ENCODE results near the gene GALNT13. TPM values are rescaled to one million over a fixed set of nuclear protein-coding genes. Genes with fewer than 3 reads are reported as not detected.

Gene GALNT13
- polyA plus RNA-seq, 10 donors, result 0.21 to 1.8 (median 0.64) TPM

GRCh38 chr2:154120706-154121105 lies 249.0 kb downstream of the GALNT13 start:
- no peak for DNase-seq

- DNase-seq, result no peak
Observed at GRCh38 chr2:154125891-154126290, 254.2 kb downstream of the GALNT13 start.

GRCh38 chr2:154130821-154131220 lies 259.1 kb downstream of the GALNT13 start:
- DNase-seq, result peak in 1 of 3 donors; percentile 9

GRCh38 chr2:154132827-154133226 lies 261.1 kb downstream of the GALNT13 start:
- DNase-seq, result no peak

- DNase-seq, result peak in 2 of 3 donors; percentile 6 to 13
Observed at GRCh38 chr2:154133823-154134222, 262.1 kb downstream of the GALNT13 start.

- DNase-seq, result no peak
Observed at GRCh38 chr2:154140249-154141025, 268.7 kb downstream of the GALNT13 start.

GRCh38 chr2:154142480-154142879 lies 270.8 kb downstream of the GALNT13 start:
- DNase-seq, result no peak

GRCh38 chr2:154143105-154143504 lies 271.4 kb downstream of the GALNT13 start:
- DNase-seq, result no peak

GRCh38 chr2:154158101-154158500 lies 286.4 kb downstream of the GALNT13 start:
- no peak for DNase-seq

- DNase-seq, result no peak
Observed at GRCh38 chr2:154161286-154161685, 289.6 kb downstream of the GALNT13 start.

GRCh38 chr2:154170400-154170799 lies 298.7 kb downstream of the GALNT13 start:
- no peak for DNase-seq

GRCh38 chr2:154173164-154173563 lies 301.4 kb downstream of the GALNT13 start:
- no peak for DNase-seq

GRCh38 chr2:154173919-154174318 lies 302.2 kb downstream of the GALNT13 start:
- no peak for DNase-seq

GRCh38 chr2:154182008-154182407 lies 310.3 kb downstream of the GALNT13 start:
- DNase-seq, result no peak

GRCh38 chr2:154187948-154188347 lies 316.2 kb downstream of the GALNT13 start:
- no peak for DNase-seq

- no peak for DNase-seq
Observed at GRCh38 chr2:154189953-154190352, 318.2 kb downstream of the GALNT13 start.

GRCh38 chr2:154193246-154193645 lies 321.5 kb downstream of the GALNT13 start:
- peak in 1 of 3 donors; percentile 1 for DNase-seq

- no peak for DNase-seq
Observed at GRCh38 chr2:154194909-154195643, 323.4 kb downstream of the GALNT13 start.

GRCh38 chr2:154195644-154196195 lies 324.0 kb downstream of the GALNT13 start:
- no peak for DNase-seq

- DNase-seq, result no peak
Observed at GRCh38 chr2:154198866-154199265, 327.1 kb downstream of the GALNT13 start.

GRCh38 chr2:154203206-154203605 lies 331.5 kb downstream of the GALNT13 start:
- DNase-seq, result no peak

- no peak for DNase-seq
Observed at GRCh38 chr2:154203902-154204301, 332.2 kb downstream of the GALNT13 start.
